ENCODE measurements around the gene TRERF1.

The TRERF1 gene

DNA sequence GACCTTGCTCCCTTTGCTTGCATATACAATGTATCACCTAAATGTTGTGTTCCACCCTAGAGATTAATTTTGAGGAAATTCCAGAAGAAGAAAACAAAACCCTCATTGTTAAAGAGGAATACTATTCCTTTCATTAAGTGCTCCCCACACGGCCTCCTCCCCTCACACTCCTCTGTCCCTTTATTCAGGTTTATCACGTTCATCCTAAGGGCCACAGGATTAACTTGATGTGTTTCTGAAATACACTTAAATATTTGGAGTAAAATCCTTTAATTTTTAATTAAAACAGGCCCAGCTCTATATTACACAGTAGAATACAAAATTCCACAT lies 144.6 kb downstream of the TRERF1 start:
- DNase-seq (ENCODE audit: low read depth, low spot score) = no peak

DNA sequence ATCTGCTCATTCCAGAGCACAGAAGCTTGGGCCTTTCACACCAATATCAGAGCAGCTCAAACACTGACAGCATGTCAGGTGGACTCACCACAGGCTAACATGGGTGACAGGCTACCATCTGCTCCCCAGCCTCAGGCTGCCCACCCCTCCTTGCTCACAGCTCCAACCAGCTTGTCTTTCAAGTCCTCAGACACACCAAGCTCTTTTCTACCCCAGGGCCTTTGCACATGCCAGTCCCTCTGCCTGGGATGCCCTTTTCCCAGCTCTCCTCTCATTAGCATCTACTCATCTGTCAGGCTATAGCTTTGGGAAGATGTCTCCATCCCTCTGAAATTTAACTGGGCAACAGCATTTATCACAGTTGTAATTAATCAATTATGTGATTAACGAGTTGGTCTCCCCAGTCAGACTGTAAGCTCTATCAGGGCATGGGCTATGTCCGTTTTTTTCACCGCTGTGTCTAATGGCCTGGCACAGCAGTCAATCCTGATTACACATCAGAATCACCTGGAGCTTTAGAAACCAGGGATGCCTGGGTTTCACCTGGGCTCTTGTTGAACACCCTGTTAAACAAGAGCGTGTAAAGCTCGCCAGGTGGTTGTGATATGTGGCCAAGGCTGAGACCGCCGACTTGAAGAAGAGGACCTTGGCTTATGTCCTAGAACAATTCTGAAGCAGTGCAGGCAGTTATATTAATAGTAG lies 145.1 kb downstream of the TRERF1 start:
- no peak for DNase-seq (ENCODE audit: low read depth, low spot score)

DNA sequence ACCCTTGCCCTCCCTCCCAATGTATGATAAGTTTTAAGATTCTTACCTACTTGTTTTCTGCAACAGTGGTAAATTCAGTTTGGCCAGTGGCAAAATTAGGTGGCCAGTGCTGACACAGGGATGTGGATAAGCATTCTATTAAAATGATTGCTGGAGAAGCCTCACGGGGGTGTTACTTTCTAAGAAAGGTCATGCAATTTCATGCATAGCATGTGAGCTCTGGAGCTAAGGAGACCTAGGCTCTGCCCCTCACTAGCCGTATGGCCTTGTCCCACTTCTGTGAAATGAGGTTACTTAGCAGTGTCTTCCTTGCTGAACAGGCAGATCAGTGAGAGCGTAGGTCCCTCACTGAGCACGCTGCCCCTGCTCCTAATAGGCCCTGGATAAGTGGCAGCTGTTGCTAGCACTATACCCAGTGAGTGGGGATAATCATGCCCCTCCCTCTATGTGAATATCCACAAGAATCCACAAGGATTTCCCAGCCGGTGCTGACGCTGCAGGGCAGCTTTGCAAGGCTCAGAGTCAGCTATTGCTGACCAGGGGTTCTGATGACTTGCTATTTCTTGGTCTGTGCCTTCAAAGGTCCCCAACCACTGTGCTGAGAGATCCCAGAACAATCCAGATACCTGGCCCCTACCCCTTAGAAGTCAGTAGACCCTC lies 147.5 kb downstream of the TRERF1 start:
- no peak for DNase-seq (ENCODE audit: low read depth, low spot score)

DNA sequence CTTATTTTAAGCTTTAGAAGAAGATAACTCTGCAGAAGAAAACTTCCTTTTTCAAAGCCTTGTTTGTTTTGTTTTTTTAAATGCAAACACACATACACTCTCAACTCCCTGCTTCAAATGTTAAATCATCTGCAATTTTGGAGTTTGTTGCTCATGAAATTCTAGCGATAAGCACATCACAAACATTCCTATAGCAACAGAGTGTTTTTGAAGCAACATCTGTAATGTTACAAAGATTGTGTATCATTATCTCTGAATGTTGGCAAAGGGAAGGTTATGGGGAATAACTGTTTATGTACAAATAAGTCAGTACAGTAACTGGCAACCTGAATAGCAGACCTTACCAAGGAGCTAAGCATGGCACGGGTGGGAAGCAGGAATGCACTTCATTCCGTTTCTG lies 149.3 kb downstream of the TRERF1 start:
- DNase-seq (ENCODE audit: low read depth, low spot score) = no peak

DNA sequence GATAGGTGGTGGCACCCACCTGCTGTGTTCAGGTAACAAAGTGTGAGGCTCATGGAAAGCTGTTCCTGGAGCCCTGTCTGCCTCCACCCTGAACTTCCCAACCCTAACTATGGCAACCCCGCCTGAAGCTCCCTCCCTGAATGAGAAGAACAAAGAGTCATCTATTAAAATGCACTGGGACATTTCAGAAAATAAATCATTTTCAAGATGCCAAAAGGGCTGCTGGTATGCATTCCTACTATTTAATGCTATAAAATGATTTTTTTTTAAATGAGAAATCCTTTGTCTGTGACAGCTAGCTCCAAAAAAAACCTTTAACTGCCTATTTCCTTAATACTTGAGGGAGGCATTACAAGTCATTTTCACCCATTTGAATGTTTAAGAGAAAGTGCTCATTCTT lies 149.7 kb downstream of the TRERF1 start:
- DNase-seq (ENCODE audit: low read depth, low spot score) = no peak

DNA sequence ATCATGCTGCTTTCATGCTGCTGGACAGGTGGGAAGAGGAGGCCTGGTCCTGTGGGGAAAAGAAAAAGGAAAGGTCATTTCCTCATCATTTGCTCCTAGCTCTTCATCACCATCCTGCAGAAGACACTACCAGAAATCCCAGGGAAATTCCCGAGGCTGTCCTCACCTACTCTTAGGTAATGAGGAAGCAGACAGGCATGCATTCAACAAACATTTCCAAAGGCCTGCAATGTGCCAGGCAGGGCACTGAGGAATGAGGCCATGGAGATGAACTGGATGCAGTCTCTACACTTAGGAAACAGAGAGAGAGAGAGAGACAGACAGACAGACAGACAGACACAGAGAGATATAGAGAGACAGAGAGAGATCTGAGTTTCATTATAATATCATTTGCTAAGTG lies 151.0 kb downstream of the TRERF1 start:
- DNase-seq (ENCODE audit: low read depth, low spot score) = no peak

DNA sequence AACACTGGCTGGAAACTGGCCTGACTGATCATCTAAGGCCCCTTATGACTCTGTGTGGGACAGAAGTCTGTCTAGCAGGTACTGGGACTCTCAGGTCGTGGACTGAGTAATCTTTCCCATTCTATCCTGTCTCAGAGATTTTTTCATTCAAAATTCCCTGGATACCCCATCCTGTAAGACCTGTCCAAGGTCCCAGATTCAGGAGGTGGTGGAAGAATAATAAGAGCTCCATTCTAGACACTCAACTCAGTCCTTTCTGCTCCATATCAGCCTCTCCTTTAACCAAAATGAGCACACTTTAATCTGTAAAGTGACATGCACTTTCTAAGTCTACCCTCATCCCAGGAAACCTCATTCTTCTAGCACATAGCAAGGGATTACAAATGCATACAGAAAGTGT lies 151.5 kb downstream of the TRERF1 start:
- no peak for DNase-seq (ENCODE audit: low read depth, low spot score)

DNA sequence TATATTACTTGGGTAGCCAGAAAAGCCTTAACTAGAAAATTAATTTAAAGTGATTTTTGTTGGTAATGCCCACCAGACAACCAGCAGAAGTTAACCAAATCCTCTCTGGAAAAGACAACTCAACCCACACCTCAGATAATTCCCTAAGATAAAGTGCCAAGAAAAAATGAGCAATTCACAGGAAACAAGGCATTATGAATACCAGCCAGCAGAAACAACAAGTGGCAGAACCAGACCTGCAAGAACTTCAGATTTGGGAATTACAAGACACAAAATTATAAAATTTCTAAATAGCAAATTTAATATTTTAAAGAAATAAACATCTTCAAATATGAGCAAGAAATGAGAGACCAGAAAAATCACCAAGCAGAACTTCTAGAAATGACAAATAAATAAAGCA lies 154.1 kb downstream of the TRERF1 start:
- DNase-seq (ENCODE audit: low read depth, low spot score) = no peak

DNA sequence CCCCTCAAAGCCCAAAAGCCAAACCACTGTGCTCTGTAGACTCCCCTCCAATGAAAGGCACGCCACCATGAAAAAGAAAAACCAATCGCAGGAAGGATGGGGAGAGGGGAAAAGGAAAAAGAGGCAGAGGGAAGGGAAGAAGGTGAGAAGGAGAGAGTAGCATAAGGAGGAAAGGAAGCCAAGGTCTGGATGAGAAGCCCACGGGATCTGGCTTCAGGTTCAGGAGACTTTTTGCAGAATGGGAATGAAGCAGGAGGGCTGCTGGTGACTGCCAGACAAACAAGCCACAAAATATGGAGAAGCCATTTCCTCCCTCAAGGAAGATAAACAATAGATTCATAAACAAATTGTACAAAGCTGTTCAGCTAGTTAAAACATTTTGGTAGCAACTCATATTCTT lies 155.1 kb downstream of the TRERF1 start:
- DNase-seq (ENCODE audit: low read depth, low spot score) = no peak

DNA sequence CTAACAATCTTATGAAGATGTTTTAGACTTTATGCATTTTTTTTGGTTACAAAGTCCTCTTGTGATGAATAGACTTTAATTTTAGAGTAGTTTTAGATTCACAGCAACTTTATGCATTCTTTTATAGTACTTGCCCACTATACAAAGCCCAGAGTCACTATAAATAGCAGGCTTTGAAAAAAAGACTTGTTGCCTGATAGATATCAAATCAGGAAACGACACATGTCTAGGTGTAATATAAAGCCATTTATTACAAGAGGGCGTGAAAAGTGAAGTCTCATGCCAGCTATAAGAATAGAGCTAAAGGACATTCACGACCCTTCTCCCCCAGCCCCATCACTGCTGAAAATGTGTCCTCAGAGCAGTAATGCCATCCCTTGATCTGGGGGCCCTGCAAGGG lies 156.0 kb downstream of the TRERF1 start:
- no peak for DNase-seq (ENCODE audit: low read depth, low spot score)

DNA sequence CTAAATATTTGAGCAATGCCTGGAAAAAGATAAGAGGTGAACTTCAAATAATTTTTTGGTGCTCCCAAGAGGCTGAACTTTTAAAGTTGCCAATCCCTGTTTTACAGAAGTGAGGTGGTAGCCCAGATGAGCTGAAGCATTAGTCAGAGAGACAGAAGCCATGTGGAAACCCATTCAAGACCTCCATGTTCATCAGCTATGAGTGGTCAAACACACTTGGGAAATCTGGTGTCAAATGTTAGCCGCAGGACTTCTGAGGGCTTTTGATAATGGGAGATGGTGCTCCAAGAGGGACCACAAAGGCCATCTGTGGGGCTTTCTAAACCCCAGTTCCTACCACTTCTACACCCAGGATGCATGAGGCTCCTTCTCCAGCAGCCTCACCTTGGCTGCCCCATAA lies 156.5 kb downstream of the TRERF1 start:
- no peak for DNase-seq (ENCODE audit: low read depth, low spot score)

DNA sequence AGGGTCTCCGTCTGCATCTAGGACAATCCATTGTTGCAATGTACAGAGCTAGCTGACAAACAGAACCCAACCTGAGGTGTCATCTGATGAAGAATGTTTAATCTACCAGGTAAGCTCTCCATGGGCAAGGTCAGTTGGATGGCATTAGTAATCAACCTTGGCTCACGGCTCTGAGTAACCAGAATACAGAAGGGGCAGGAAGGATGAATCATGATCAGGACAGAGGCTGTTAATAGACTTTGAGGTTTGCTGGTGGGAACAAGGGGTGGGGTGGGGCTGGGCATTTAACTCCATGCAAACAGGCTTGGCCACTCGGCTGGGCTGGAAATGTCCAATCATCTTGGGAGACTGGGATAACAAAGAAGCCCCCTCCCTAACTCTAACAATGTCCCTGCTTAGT lies 157.0 kb downstream of the TRERF1 start:
- no peak for DNase-seq (ENCODE audit: low read depth, low spot score)

DNA sequence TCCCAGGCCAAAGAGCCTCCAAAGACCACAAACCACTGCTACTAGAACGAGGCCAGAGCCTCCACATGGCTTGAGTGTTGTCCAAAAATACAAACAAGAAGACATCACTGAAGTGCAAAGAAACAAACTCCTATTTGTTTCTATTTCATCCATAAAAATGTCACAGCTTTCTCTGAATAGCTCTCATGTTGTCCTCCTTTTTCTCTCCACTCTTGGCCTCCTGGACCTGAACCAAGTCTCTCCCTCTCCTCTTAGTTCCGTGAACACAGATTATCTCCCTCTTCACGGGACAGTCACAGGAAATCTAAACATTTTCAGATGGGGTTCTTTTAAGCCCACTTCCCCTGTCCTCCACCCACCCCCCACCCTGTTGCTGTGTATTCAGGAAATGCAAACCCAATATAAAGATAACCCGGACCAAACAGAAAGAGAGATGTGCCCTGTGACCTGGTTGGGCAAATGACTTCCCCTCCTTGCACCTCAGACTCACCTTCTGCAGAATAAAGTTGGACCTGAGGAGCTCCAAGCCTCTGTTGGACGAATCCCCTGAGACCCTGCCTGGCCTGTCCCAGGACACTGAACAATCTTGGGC lies 158.2 kb downstream of the TRERF1 start:
- no peak for DNase-seq (ENCODE audit: low read depth, low spot score)

DNA sequence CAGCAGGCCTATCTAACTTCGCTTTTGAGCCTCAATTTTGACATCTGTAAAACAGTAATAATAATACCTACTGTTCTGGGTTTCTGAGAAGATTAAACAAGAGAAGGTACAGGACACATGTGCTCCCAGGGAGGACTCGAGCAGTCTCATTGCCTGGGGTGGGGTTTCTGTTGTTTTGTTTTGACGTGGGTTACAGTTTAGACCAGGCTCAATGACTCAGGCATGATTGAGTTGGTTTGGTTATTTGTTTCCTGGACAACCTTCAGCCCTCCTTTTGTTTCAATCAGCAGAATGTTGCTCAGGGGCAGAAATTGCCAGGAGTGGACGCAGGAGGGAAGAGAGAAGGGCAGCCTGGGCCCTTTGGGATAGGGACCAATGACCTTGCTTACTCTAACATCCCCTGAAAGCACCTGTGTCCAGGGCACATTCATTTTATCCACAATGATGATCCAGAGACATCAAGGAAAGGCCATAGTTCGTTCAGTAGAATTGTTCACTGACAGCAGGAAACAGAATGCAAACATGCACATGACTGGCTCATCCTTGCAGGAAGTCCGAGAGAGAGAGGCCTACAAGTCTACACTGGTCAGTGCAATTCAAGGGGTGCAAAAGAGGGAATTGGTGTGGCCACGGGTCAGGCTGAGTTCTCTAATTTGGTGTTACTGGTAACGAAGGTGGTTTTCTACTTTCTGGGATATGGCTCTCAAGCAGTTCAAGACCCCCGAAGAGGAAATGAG lies 159.6 kb downstream of the TRERF1 start:
- no peak for DNase-seq (ENCODE audit: low read depth, low spot score)

DNA sequence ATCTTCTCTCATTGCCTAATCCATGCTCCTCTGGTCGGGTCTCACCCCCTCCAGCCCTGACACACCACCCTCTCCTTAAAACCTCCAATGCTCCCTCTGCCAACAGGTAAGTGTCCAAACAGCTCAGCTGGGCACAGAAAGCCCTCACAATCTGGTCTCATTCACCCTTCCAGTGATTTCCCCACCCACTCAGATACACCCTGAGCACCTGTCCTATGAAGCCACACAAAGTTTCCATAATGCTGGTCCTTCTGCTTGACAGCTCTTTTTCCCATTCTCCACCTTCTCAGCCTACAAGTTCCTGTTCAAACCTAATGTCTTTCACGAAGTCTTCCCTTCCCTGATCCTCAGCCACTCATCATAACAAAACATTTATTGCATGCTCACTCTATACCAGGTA lies 164.0 kb downstream of the TRERF1 start:
- DNase-seq (ENCODE audit: low read depth, low spot score) = no peak

DNA sequence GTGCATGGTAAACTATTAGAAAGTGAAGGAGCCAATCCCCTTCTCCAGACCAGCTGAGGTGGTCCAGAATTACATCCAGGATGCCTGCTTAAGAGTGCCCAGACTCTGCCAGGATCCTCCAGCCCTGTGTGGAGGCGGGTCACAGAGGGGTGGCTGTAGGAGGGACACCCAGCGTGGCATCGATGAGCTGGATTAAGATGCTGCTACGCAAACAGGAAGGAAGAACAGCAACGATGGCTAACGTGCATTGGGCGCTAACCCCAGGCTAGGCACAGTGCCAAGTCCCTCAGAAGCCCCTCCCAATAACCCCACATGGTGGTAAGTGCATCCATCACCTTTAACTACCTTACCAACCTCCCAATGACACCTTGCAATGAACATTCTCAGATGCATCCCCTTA lies 170.2 kb downstream of the TRERF1 start:
- no peak for DNase-seq (ENCODE audit: low read depth, low spot score)

DNA sequence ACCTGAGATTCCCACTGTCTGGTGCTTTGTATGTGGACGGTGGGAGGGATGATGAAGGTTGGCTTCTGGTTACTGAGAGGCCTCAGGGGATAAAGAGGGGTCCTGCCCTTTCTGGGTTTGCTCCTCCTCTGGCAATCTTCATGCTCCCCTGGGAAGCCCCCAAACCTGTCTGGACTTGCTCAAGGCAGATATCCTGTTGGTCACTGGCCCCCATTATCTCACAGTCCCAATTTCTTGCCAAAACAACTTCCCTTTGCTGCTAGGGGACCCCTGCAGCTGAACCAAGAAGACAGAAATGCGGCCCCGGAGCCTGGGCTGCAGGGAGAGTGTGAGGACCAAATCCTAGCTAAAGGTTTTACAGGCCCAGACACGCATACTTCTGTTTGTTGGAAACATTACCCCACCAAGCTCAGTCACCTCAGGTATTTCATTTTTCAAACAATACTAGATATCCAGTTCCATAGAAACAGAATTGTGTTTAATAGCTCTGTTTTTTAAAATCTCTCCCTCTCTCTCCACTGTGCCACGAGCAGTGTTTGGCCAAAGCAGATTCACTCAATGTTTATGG lies 170.7 kb downstream of the TRERF1 start:
- DNase-seq (ENCODE audit: low read depth, low spot score) = no peak

DNA sequence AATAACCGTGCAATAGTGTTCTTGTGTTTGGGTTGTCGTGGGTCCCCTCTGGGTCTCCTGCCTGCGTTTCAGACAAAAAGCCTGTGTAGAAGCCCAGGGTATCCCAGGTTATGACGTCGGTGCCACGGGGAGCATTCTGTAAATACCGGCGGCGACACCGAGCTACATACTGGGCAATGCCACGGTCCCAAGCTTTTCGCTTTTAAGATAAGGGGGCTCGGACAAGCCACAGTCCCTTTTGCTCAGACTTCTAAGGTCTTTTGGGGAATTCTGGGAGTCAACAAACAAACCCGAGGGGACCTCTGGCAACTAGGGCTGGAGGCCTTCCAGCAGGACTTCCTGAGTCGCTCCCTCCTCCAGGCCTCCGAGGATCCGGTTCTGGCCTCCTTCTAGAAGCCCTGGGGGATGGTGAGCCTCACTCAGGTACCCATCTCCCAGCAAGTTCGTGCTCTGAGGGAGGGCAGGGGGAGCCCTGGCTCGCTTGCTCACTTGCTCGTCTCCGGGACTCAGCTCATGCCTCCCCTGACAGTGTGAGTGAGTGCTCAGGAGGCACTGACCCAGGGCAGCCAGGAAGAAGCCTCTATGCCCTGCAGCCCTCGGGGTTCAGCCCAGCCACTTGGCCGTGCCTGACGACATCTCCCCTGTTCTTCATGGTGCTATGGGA lies 171.6 kb downstream of the TRERF1 start:
- no peak for DNase-seq (ENCODE audit: low read depth, low spot score)

DNA sequence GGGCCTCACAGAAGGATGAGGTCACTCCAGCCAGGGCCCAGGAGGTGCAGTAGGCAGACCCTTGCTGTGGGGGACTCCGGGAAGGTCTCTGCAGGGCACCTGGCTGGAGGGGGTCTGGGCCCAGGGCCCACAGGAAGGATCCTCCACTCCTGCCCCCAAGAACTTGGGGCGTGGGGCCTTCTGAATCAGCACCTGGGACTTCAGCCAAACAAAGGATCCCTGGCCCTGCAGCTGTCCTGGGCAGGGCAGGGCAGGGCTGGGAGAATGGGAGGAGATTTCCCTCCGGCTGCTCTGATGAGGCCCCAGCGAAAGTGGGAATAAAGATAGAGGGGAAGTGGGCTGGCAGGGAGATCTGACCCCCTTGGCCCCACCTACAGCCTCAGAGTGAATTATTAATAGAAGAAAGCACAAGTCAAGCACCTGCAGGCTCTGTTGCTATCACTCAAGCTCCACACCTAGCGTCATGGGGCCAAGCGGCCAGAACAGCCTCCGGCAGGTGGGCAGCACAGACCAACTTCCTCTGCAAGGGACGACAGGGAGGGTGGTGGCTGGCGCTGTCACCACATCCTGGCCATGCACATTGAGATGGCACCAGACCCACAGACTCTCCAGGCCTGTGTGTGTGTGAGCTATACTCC lies 172.5 kb downstream of the TRERF1 start:
- no peak for DNase-seq (ENCODE audit: low read depth, low spot score)

DNA sequence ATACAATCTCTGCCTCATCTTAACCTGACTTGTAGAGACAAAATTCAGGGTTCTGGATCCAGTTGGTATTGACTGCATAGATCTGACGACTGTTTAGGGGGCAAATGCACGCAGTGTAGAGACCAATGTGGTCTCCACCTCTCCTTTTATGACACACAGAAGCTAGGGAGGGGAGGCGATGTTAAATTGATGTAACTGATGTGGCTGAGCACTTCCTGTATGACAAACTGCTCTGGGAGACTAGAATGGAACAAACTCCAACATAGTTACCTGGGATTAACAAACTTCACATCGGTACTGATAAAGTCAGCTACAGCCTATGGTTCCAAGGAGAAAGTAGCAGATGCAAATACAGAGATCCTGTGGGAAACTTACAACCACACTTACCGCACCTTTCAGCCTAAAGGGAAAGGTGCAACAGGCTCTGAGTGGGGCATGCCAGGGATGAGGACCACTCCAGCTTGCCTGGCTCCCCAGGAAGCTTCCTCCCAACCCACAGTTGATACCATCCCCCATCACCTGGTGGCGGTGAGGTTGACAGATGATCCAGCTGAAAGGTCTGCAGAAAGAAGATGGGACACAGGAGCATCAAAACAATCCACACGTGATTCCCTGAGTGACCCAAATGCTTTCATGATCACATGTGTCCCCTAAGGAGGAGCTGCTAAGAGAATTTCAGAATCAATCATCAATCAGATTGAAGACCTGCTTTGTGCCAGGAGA lies 173.4 kb downstream of the TRERF1 start:
- DNase-seq (ENCODE audit: low read depth, low spot score) = no peak

Measured in smooth muscle cell of the brain vasculature (primary cell).